HG02623 (cell line): ENCODE data around the gene TDRKH.

Source experiments
- ATAC-seq: cut with Tn5 transposase; IDR thresholded peaks from one replicate; pipeline ENCODE4 v1.9.1; 2021; ENCODE audit warnings: moderate library complexity; ENCODE audit not compliant: unreplicated experiment

The TDRKH gene

DNA sequence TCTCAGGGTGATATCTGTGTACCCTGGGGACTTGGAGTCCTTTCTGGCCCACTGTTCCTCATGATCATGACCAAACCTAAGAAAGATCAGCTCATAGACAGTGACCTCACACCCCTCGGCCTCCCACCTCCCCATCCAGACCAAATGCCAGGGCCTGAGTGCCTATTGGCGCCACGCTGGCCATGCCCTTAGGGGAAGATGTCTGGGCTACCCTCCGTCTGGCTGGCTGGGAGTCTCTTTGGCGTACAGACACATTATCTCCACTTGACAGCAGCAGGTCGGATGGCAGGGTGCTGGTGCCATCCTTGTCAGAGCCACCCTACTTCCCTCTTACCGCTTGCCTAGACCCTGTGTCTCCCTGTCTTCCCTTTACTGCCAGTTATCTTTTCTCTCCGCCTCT is 32.9 kb upstream of the TDRKH start:
- ATAC-seq = no peak

DNA sequence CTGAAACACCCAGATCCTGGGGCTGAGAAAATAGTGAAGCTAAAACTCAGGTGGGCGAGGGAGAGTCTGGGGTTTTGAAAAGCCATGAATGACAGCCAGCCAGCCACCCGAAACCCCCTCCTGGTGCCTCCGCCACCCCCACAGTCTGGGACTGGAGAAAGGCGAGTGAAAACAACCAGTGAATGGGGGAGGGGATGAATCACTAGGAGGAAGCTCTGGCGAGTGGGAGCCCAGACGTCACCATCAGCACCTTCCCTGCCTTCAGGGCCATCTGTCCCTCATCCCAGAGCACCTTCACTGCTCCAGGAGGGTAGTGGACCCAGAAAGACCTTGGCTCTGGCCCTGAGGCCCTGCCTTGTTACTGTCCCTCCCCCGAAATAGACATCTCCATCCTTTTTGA is 32.1 kb upstream of the TDRKH start:
- no peak for ATAC-seq

DNA sequence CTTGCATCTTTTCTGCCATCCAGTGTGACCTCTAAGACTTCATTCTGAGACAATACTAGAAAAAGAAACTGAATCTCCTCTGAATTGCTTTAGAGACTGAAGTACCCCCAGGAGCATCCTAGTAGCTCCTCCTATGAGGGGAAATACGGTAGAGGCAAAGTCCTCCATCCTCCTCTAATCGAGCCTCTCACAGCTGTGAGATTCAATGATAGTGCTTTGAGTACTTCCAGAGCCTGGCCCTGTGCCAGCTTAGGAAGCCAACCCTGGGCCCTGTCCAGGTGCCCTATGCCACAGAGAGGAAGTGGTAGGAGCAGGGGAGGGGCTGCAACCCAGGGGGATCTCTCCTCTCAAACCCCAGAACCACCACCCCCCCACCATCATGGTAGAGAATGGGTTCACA is 30.6 kb upstream of the TDRKH start:
- ATAC-seq = no peak

DNA sequence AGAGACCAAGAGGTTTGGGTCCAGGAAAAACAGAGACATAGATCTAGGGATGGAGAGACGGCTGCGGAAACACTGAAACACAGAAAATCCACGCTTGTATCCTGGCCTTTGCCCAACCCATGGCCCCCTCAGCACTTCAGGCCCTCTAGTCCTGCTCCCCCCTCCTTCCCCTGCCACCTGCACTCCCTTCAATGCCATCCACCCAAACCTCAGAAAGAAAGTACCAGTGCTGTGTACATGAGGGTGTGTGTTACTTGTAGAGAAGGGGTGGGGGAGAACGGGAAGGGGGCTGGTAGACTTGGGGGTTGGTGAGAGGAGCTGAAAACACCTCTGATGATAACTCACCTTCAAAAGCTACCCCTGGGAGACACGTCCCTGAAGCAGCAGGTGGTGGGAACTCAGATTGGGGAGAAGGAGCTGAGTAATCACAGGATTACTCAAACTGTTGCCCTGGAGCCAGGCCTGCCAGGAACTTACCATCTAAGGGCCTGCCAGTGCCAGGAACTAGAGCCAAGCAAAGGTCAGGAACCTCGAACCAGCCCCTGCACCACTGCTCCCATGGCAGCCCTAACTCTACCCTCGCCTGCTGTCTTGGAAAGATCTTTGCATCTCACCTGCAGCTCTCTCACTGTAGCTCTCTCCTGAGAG is 29.8 kb upstream of the TDRKH start:
- ATAC-seq = no peak

DNA sequence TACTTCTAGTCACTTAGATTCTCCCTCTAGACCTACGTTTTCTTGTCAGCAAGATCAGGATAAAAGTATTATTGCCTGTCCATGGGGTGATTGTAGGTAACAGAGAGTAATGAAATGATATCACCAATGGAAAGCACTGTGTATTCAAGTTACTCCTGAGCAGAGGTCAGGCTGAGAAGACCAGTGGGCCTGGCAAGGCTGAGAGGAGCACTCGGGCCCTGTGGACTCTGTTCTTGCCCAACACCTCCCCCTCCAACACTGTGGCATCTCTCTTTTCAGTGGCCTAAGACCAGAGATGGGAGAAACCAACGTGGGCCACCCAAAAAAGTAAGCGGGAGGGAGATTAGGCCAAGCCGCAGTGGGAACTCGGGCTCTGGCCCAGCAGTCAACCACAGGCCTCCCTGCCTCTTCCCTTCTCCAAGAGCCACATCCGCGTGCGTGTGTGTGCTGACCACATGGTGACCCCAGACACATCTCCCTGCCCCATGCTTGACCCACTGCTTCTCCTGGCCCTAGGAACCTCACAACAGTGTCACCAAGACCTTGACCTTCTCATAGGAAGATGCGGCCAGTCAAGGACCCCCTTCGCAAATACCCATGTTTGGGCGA is 29.0 kb upstream of the TDRKH start:
- ATAC-seq = no peak

DNA sequence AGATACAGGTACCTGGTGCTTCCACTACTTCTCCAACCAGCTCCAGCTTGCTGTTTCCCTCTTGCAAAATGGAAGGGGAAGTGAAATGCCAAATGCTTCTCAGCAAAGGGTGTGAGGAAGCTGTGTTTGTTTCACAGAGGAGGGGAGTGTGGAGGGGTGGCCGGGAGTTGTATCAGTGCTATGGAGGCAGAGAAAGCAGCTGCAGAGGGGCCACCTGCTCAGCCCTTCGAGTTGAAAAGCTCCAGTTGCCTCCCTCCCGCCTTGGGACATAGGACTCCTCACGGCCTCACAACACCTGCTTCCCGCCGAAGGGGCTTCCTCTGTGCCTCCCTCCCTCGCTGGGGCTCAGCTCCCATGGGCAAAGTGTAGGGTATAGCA is 27.0 kb upstream of the TDRKH start:
- no peak for ATAC-seq

DNA sequence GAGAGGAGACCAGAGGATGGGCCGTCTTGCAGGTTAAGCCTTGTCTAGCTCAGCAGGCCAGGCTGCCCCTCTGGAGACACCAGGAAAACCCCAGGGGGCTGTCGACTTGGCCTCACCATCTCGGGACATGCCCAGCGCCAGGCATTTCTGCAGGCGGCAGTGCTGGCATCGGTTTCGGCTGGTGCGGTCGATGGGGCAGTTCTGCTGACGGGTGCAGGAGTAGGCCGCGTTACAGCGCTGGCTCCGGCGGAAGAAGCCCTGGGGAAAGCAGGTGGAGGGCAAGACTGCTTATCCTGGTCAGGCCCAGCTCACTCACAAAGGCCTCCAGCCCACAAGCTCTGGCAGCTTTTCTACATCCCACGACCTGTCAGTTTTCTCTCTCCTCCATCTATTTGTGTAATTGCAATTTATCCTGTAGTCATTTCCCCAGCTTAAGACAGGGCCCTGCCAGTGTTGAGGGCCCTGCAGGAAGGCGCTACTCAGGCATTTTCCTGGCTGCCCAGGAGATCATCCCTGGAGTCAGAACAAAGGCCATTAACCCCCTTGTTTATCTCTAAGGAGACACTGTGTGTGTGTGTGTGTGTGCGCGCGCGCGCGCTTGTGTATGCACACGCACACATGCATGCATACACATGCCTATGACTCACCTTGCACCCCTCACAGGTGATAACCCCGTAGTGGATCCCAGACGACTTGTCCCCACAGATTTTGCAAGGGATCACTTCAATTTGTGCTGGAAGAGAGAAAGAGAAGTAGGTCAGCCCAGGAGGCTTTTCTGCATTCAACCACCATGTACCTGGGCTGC is 26.4 kb upstream of the TDRKH start:
- ATAC-seq = no peak

DNA sequence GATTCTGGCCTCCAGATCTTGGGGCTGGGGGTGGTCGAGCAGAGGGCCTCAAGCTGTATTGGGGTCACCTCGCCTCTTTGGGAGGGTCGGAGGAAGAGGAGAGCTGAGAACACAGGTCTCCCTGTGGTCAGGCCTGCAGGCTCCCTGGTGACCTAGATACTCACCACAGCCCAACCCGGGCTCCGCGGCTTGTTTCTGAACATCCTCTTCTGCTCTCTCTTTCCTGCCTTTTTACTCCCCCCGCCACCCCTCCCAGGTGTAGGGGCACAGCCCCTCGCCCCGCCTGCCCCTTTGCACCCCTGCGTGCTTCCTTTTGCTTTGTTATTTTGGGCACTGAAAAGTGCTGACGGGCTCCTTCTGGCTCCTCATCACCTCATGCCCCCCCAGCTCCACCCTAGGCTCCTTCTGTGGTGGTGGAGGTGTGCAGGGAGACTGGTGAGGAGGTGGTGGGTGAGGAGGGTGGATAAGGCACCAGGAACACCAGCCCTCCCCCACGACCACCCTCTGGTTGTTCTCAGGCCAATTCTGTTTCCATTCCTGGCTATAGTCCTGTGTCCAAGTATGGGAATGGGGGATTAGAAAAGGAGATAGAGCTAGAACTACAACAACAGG is 25.5 kb upstream of the TDRKH start:
- ATAC-seq = no peak

DNA sequence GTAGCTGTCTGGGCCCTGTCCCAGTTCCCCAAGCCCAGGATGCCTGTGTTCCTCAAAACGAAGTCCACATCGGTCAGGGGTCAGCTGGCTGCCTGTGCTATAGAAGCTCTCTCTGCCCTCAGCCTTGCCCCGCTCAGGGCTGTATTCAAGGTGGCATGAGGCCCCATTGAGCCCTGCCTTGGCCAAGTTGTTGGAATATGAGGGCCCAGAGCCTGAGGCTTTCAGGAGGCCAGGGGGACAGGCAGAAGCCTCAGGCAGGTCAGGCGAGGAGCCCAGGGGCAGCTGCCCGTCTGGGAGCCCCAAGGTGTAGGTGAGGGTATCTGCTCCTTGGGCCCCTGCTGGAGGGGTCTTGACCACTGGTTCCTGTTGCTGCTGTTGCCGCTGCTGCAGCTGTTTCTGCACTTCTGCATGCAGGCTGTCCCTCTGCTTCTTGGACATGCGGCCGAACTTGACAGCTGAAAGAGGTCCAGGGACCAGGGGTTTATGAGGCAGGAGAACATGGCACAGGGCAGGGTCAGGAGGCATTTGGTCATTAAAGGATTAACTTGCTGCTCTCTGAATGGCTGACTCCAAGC is 24.8 kb upstream of the TDRKH start:
- no peak for ATAC-seq

DNA sequence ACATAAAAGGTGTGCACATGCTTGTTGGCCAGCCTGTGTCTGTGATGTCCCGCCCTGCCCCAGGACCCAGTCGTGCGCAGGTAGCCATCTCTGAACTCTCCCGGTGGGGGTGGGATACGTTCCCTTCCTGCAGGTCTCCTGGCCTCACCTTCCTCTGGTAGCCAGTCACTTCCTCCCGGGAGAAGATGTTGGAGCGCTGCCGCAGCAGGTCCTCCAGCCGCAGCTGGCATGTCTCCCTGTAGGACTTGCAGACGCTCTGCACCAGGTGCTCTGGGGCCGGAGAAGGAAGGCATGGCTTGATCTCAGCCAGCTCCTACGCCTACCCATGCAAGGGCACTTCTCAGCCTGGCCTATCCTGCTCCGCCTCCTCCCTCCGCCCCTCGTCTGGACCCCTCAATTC is 24.1 kb upstream of the TDRKH start:
- no peak for ATAC-seq

DNA sequence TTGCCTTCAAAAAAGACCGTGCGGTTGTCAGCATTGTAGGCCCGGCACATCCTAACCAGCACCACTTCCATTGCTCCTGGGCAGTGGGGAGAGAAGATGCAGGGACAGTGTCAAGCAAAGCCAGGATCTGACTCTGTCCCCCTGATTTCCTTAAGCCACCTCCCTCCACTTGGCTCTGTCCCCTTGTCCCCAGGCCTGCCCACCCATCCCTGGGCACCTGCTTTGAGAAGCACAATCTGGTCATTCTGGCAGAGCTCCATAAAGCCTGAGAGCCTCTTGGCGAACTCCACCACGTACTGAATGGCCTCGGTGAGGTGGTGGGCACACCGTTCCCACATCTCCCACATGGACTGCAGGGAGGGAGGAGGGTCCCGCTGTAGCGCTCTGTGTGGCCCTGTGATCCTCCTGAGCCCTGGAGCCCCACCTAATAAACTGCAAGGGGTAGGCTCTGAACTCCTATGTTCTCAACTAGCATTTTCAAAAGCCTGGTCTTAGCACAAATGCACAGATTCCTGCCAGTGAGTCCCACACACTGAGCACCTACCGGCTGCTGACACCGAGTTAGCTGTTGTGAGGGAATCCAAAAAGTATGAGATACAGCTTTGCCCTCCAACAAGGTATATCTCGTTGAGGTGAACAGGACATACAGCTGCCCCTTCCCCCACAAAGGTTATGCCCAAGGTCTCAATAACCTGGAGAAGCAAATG is 23.1 kb upstream of the TDRKH start:
- no peak for ATAC-seq

DNA sequence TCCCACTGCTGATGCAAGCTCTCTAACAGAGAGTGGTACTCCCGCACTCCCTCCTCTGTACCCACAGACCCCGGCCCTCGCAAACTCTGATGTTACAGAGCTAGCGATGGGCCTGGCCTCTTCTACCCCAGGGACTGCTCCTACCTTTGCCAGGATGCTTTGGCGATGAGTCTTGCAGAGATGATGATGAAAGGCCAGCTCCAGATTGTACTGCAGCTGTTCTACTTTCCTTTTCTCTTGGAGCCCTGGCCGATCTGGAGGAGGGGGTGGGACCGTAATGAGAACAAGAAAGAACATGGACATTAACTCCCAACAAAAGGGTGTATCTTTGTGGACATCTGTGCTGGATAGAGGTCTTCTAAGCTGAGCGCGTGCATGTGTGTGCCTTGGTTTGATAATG is 20.9 kb upstream of the TDRKH start:
- ATAC-seq = no peak

DNA sequence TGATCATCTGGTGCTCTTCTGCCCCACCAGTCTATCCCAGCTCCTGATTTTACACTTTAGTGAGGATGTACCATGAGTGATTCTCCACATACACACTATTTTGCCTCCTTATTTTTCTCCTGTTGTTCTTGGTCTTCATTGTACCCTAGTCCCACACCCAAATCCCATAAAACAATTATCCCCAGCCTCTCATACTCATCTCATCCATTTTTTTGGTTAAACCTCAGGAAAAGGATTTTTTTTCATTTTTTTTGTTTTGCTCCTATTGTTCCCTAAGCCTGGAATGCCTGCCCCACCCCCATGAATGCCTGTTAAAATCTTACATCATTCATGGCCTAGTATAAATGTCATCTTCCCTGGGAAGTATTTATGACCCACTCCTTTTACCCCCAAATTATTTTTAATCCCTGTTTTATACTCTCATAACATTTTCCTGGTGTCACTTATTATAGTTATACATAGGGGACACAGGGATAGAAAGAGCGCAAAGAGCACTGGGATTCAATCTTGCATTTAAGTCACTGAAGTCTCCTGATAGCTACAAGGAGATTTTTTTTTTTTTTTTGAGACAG is 19.8 kb upstream of the TDRKH start:
- no peak for ATAC-seq

DNA sequence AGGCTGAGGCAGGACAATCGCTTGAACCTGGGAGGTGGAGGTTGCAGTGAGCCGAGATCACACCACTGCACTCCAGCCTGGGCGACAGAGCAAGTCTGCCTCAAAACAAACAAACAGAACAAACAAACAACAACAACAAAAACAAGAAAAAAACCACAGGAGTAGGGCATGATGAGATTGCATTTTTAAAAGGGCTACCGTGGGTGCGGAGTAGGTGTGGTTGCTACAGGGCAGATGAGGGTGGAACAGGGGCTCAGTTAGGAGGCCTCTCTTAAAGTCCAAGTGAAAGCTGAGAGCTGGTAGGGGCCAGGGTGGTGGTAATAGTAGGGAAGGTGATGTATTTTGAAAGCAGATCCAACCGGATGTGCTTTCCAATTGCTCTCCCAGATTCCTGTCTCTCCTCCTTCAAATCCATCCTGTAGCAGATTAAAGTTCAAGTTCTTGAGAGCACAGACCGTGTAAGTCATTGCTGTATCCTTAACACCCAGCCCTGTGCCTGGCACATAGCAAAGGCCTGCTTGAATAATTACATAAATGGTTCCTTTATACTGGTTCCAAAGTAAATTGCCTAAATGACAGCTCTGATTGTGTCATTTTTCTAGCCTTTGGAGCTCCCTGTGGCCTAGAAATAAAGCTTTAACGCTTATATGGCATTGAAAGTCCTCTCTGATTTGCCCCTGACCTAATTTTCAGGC is 19.1 kb upstream of the TDRKH start:
- no peak for ATAC-seq

DNA sequence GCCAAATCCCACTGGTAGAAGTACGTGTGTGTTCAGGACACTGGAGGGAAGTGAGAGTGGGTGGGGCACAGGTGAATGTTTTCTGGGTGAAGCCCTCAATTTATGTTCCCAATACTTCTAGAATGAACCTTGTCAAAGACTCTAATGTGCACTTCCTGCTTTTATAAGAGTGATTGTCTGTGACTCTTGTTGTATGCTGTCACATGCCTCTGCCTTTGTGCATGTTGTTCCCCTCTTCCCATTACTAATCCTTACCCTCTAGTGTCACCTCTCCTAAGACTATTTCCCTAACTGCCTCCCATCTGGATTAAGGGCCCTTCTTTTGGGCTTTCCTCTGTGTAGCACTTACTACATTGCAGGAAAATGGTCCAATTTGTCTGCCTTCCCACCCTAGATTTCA is 17.5 kb upstream of the TDRKH start:
- no peak for ATAC-seq

DNA sequence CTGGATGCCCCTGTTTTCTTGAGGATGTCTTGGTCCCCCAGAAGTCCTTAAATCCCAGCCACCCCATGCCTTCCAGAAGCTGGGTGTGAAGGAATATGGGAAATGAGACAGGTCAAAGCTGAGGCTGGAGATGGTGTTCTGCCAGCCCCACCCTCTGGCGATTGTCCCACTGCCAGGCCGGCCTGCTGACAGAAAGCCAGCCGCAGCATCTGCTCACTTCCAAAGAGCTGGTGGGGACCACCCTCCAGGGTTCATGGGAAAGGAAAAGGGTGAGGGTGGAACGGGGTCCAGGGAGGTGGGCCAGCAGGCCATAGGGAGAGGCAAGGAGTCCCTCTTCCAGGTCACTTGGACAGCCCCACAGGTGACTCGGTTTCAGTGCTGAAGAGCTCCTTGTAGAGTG is 16.8 kb upstream of the TDRKH start:
- no peak for ATAC-seq

DNA sequence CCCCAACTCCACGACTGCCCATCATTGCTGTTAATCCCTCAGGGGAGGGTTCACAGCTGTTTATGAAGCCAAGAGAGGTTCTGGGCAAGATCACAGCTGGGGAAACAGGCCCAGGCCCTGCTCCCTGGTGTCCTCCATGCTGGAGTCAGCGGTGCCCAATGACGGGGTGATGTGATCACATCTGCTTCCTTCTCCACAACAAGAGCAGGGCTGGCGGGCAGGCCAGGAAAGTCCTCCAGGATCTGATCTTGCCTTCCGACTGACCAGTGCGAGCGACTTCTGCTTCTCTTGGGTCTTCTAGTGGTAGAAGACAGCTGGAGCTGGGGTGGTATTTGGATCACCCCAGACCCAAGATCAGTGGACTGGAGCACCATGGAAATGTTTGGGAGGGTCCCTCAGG is 15.9 kb upstream of the TDRKH start:
- ATAC-seq = no peak

DNA sequence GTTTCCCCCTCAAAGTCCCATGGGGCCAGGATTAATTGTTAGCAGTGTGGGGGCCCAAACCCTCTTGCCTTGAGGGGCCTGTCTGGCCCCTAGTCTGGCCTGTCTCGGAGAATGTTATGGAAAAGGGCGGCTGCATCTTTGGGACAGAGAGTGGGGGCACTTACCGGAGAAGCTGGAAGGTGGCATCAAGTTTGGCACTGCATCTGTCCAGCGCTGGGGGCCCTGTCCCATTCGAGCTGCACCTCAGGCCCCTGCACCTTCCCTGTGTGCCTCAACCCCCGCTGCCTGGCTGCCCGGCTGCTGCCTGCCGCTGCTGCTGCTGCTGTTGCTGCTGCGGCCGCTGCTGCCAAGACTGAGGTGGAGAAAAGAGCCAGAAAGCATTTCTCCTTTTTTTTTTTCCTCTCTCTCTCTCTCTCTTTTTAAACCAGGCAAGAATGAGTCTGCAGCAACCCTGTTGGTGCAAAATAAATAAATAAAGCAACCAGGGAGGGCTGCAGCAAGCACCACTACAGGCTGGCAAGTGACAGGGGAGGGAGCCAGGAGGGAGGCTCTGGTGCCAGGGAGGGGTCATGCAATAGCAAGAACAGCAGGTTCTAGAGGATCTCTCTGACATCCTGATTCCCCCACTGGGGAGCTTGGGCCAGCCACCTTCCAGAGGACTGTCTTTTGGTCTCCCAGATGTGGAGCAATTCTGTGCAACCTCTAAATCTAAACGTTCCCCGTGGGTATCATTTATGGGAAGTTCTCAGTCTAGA is 14.9 kb upstream of the TDRKH start, which contains the start of gene LINGO4:
Gene LINGO4, minus strand, starts transcription at position 354 of the 755 bp plus-strand sequence. CDS start 2,715 bp downstream, outside the sequence.
- ATAC-seq = no peak

DNA sequence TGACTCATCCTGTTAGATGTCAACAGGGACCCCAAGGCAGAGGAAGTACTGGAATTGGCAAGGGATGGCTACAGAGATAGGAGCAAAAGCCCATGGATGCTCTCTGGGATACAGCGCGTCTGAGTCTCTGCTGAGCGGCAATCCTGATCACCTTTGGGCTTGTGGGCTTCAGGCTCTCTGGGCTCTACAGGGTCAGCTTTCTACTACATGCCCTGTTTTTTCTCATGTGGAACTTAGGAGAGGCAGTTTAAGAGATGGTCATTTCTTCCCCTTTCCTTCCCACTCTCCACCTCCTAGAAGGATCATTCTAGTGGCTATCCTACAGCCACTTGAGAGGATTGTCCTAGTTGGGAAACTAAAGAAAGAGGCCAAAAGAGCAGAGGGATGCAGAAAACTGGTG is 13.6 kb upstream of the TDRKH start:
- no peak for ATAC-seq
